GM10266 (cell line): ENCODE measurements around the gene OR11A1.
"Not testable (repeated sequence)": the region's sequence is repeated elsewhere in the genome, so short reads cannot be mapped to it uniquely, and the experiment has no call there.

Experiments
- DNase-seq: peaks from one replicate; pipeline ENCODE4 v3.0.0; 2012; ENCODE audit errors: extremely low spot score
- CTCF ChIP-seq: IDR thresholded peaks from 2 replicates; pipeline ENCODE4 v1.5.1; 2012; ENCODE audit warnings: mild to moderate bottlenecking, low read depth; ENCODE audit not compliant: control insufficient read depth, insufficient read depth; ENCODE audit errors: missing control alignments

OR11A1 gene

GRCh38 chr6:29442719-29443118 is 14.2 kb downstream of the OR11A1 start:
- no peak for TF ChIP-seq CTCF
- no peak for DNase-seq

GRCh38 chr6:29439006-29439405 is 17.9 kb downstream of the OR11A1 start, which contains the start of gene OR10C1:
OR10C1 (plus strand) TSS chr6:29439306; CDS start chr6:29440016, 710 bp downstream.
- no peak for DNase-seq
- TF ChIP-seq CTCF: no peak

- not testable (repeated sequence) for DNase-seq
Observed at GRCh38 chr6:29436730-29437129, 20.1 kb downstream of the OR11A1 start.

- no peak for DNase-seq
- no peak for TF ChIP-seq CTCF
Observed at GRCh38 chr6:29426654-29427053, 30.2 kb downstream of the OR11A1 start.

GRCh38 chr6:29425075-29425474 is 31.8 kb downstream of the OR11A1 start:
- no peak for TF ChIP-seq CTCF
- DNase-seq: no peak

GRCh38 chr6:29424575-29424974 is 32.3 kb downstream of the OR11A1 start:
- TF ChIP-seq CTCF: no peak
- no peak for DNase-seq

- DNase-seq: no peak
- TF ChIP-seq CTCF: no peak
Observed at GRCh38 chr6:29424168-29424567, 32.7 kb downstream of the OR11A1 start.

- TF ChIP-seq CTCF: no peak
- DNase-seq: no peak
Observed at GRCh38 chr6:29419516-29419915, 37.4 kb downstream of the OR11A1 start.
